Urothelium cell line (cell line): Measurements from ENCODE around the gene MLLT3.

Source experiments
- DNase-seq: peaks from one replicate; pipeline ENCODE4 v3.0.0; 2011; ENCODE audit warnings: low spot score, mixed read lengths
- FAIRE-seq: peaks from 2 replicates; lab custom pipeline; 2011; peaks lifted over from hg19 to GRCh38; lab: Jason Lieb, UNC

The MLLT3 gene

GRCh38 chr9:20481437-20481836 is 140.9 kb downstream of the MLLT3 start:
- no peak for FAIRE-seq
- no peak for DNase-seq

DNA sequence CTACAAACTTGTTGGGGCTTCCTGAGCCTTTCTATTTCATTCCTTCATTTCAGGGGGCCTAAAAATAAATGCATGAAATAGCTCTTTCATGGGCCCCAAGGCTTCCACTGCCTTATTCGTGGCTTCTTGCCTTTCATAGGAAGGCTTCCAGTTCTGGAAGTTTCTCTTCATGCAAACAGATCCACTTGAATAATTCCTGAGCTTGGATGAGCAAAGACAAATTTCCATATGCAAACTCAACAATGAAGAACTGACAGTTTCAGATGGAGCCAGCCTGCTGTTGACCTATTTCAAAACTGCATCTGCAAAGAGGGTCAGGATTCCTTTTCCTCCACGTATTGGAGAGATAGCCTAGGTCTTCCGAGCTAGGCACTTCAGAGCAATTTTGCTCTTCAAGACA is 142.1 kb downstream of the MLLT3 start:
- no peak for DNase-seq
- FAIRE-seq, result no peak

GRCh38 chr9:20479419-20480155 is 142.7 kb downstream of the MLLT3 start:
- no peak for FAIRE-seq

GRCh38 chr9:20478786-20479185 is 143.5 kb downstream of the MLLT3 start:
- FAIRE-seq, result no peak
- DNase-seq, result no peak

More at GRCh38 chr9:20479419-20480155, 142.7 kb downstream of the MLLT3 start:
- no peak for DNase-seq

DNA sequence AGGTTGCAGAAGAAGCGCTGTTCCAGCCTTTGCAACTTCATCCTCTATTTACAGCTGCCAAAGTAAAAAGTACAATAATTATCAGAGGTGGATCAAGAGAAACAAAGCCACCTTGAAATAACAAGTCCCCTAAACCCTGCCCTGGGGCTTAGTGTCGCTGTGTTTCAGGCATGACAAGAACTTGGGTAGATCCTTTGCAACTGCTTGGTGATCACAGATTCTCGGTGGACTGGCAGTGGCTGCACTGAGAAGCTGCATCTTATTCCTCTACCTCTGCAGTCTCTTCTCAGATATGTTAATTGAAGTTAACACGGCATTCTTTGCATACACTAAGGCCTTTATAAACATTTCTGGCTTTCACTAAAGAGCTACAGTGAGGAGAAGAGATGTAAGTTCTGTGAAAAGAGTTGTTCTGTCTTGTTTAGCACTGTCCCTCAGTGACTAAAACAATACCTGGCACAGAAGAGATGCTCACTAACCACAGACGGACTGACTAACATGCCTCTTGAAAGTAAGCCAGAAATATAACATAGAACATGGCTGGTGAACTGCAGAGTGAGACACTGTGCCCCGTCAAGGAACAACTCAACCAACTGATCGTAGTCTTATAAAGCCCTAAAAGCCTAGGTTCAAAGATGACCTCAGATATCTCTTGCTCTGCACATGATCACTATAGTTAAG is 144.2 kb downstream of the MLLT3 start:
- DNase-seq (peak; percentile 1), FAIRE-seq (no peak)

DNA sequence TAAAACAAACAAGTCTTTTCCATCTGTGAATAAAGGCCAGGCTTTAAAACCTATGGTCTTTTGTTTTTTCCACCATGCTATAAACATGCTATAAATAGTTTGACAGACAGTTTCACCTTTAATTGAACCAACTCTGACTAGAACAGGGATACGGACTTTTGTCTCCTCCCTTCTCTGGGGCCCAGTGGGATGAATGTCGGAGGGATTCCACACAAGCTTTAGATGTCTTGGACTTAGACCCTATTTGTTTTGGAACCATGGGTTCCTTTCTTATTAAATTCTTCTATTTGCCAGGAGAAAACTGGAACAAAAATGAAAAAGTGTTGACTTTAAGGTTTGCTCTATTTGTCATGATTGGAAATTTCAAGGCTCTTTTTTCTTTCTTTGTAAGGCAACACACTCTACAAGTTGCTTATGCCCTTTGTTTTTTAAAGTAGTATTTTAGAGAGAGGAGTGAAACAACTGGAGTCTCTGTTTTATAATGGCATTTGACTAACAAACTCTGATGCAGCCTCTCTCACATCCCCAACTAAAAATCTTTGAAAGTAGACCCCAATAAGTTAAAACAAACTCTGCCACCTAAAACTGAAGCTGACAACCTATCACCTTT is 145.3 kb downstream of the MLLT3 start:
- DNase-seq (no peak), FAIRE-seq (no peak)

- DNase-seq, result no peak
- FAIRE-seq, result no peak
Observed at GRCh38 chr9:20474496-20474895, 147.8 kb downstream of the MLLT3 start.

DNA sequence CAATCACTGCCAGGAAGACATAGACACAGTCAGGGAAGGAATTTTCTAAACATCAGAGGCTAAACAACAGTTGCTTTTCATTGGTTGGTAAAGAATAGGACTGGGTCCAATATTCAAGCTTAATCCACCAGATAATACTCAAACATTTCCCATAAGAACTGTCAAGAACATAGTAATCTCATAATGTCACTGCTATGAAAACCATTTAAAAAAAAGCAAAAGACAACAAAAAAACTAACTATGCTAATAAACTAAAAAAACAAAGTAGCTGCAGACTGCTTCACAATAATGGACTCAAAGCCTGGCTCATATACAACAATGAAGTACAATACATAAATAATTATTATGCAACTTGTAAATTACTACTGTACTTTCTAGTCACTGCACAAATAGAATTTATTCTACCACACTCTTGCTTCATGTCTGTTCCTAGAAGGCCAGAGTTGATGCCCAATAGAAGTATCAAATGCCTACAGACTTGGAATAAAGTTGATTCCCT is 148.7 kb downstream of the MLLT3 start:
- DNase-seq, result no peak
- no peak for FAIRE-seq

GRCh38 chr9:20472342-20473045 is 149.8 kb downstream of the MLLT3 start:
- FAIRE-seq (no peak), DNase-seq (no peak)

DNA sequence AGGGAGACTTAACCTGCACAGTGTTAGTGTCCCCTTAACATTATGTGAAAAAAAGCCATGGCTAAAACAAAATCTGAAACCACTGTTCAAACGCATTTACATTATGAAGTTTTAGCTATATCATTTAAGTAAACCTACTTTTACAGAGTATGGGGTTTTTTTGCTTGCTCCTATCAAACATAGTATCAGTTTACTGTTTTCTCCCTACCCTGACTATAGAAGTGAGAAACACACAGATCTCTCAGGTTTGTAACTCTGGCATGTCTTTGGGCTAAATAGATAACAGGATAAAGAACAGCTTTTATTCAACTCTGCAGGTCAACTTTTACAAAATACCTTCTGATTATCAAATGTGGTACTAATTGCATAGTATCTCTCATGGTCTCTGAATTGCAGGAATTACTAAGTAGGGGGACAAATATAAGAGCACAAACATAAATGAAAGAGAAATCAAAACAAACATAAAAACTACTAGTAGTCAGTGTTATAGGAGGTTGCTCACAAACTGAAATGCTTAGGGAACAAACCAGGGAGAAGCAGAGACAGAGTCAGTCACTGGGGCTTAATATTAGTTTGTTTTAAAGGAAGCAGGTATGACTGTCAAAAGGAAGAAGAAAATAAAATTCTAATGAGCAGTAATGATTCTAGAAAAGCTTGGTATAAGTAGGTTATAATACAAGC is 155.8 kb downstream of the MLLT3 start:
- FAIRE-seq (no peak), DNase-seq (no peak)

DNA sequence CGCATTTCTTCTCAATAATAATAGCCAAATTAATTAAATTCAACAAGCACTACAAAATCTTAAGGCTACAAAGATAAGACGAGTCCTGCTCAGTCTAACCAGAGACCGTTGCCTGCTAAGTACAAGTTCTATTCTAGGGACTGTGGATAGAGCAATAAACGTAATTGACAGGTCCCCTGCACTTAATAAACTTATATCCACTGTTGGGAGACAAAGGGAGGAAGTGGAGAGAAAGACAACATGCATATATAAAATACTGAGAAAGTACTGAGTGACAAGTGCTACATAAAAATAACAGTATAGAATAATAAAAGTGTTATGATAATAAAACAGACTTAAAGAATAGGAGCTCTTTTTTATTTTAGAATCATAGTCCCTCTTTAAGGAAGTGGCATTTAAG is 158.1 kb downstream of the MLLT3 start:
- DNase-seq (no peak), FAIRE-seq (no peak)

- FAIRE-seq (no peak), DNase-seq (no peak)
Observed at GRCh38 chr9:20463823-20464222, 158.5 kb downstream of the MLLT3 start.

- no peak for FAIRE-seq
Observed at GRCh38 chr9:20462410-20462809, 159.9 kb downstream of the MLLT3 start.

GRCh38 chr9:20447291-20447690 is 175.0 kb downstream of the MLLT3 start:
- FAIRE-seq (no peak), DNase-seq (no peak)

More at GRCh38 chr9:20462410-20462809, 159.9 kb downstream of the MLLT3 start:
- no peak for DNase-seq

- no peak for FAIRE-seq
Observed at GRCh38 chr9:20446248-20446647, 176.1 kb downstream of the MLLT3 start.

DNA sequence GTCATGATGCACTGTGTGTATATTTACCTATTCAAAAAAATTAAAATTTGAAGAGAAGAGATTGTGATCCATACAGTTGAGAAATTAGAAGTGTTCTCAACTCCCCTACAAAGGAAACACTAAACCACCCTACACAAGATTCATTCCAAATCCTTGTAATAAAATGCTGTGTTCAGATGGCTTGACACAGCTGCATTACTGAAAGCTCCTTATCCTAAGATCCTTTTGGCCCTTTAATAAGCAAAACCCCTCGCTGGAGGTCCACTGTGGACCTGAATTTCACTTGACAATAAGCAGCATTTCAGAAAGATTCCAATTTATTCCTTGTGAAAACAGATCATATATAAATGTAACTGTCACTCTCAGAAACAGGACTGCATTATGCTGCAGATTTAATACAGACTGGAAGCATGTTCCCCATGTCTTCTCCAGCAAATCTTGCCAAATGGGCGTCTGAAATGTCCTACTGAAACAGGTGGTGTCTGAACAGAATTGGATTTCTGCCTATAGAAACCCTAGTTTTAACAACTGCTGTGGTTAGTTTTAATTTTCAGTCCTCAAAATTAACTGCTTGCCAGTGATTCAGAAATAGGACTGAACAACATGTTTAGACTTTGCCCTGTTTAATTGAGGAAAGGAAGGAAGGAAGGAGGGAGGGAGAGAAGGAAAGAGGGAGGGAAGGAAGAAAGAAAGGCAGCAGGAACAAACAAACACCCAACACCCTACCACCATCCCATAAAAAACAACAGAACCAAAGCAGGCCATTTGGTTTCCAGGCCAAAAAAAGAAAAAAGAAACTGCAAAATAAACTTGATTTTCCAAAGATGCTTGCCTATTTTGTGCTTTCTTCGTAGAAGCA is 179.6 kb downstream of the MLLT3 start:
- FAIRE-seq (no peak), DNase-seq (no peak)

More at GRCh38 chr9:20446248-20446647, 176.1 kb downstream of the MLLT3 start:
- no peak for DNase-seq

DNA sequence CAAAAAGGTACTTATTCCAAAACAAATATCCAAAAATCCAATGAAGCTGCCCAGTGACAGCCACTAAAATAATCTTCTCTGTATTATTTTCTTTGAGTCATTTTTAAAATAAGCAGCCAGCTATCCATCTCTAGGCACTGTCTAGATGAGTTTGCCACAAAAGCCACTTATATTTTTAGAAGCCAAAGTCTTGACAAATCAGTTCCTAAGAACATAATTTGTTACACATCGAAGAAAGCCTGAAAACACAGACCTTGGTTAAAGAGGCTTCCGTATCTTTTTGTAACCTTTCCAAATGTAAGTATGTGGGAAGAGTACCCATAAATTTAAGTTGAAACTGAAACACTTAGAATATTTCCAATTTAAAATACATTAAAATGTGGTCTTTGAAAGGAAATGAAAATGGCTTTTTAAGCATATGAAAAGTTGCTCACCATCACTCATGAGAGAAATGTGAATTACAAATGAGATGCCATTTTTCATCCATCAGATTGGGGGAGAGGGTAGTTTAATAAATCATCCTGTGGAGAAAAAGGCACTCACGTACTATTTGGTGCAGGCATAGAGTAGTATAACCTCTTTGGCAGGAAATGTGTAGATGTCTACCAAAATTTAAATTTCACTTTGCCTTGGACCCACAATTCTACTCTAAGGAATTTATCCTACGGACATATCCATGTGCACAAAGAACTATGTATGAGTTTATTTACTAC is 180.4 kb downstream of the MLLT3 start:
- DNase-seq, result no peak
- no peak for FAIRE-seq

- no peak for FAIRE-seq
- no peak for DNase-seq
Observed at GRCh38 chr9:20441166-20441565, 181.1 kb downstream of the MLLT3 start.

GRCh38 chr9:20437476-20437875 is 184.8 kb downstream of the MLLT3 start:
- FAIRE-seq (no peak), DNase-seq (no peak)
